AG04450 (cell line): ENCODE measurements around the gene EVL. TPM values are rescaled to one million over a fixed set of nuclear protein-coding genes. Genes with fewer than 3 reads are reported as not detected.

ENCODE experiments used
- CTCF ChIA-PET: fragments of 300-600, 350-600 bp; formaldehyde crosslinking; extraction: SDS; loops from one replicate; lab custom pipeline; 2022; ENCODE audit warnings: antibody characterized with exemption, inconsistent platforms; lab: Charles Lee
- POLR2A ChIA-PET: fragments of 350-600 bp; formaldehyde crosslinking; extraction: SDS; loops from one replicate; lab custom pipeline; 2021; ENCODE audit warnings: antibody characterized with exemption, inconsistent platforms; lab: Yijun Ruan, JAX
- DNase-seq: peaks from one replicate; pipeline ENCODE4 v3.0.0-alpha.2; 2011; ENCODE audit warnings: low read depth, low spot score
- H3K27ac ChIP-seq: one replicate; pipeline ENCODE4 v1.5.1; 2012; ENCODE audit warnings: low read depth, low read length, control low read depth
- H3K27me3 ChIP-seq: one replicate; pipeline ENCODE4 v1.6.0; 2012; ENCODE audit warnings: low read length; ENCODE audit not compliant: control insufficient read depth, insufficient read depth
- H3K4me3 ChIP-seq: 2 replicates; pipeline ENCODE4 v1.5.1; 2011; ENCODE audit warnings: mild to moderate bottlenecking, low read depth, low read length, control low read depth
- H3K9me3 ChIP-seq: 2 replicates; pipeline ENCODE4 v1.5.1; 2012; ENCODE audit warnings: low read length; ENCODE audit not compliant: control insufficient read depth, insufficient read depth
- CTCF ChIP-seq: IDR thresholded peaks from 2 replicates; pipeline ENCODE4 v1.5.1; 2011; ENCODE audit warnings: low read depth, low read length, control low read depth, inconsistent platforms
- polyA plus RNA-seq: library from polyadenylated mRNA; depleted of rRNA; stranded (reverse); fragments of >200 nt; gene quantifications from 2 replicates; pipeline ENCODE4 v1.2.3, GENCODE V29; 2011

Gene EVL
- polyA plus RNA-seq, 1 experiment = 36.5 TPM

- Histone ChIP-seq H3K27ac (no peak overlapping the region), H3K9me3 (no peaks in the 10 kb centered on the region; the same call in 1 of the 2 replicates), H3K27me3 (no peaks in the 10 kb centered on the region), H3K4me3 (no peak overlapping the region)
- DNase-seq = no peak
- CTCF ChIA-PET = no interaction called here
- no peak for TF ChIP-seq CTCF
- POLR2A ChIA-PET = no interaction called here
Observed at GRCh38 chr14:100042286-100042685, 22.9 kb upstream of the EVL start.

DNA sequence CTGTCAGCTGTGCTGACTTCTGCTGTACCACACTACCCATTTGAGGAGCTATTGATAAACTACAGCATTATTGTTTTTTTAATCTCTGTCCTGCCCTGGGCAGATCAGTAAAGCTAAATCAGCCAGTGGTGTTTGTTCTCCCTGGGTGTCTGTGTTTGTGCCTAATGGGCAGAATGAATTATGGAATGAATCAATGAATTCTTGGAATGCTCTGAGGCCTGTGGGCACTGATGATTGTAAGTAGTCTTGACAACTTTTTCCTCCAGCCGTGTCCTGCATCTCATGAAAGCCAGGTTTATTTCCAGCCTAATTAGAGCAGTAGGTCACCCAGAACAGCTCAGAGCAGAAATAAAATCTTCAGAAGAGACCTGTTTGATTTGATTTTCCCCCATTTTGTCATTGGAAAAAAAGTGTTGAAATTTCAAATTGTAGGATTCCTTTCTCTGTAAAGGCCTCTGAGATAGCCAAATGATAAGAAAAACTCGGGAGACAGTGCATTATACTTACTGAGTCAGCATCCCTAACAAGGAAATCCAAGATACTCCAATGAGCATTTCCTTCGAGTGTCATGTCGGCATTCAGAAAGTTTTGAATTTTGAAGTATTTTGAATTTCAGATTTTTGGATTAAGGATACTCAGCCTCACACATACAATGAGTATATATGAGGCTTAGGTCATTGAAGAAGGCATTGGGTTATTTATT, 19.4 kb upstream of the EVL start:
- POLR2A ChIA-PET = interaction anchor here (0.9 kb wide), 1 partner anchor 14 kb away, joined by 3 read pairs; no protein-coding TSS in a partner anchor

DNA sequence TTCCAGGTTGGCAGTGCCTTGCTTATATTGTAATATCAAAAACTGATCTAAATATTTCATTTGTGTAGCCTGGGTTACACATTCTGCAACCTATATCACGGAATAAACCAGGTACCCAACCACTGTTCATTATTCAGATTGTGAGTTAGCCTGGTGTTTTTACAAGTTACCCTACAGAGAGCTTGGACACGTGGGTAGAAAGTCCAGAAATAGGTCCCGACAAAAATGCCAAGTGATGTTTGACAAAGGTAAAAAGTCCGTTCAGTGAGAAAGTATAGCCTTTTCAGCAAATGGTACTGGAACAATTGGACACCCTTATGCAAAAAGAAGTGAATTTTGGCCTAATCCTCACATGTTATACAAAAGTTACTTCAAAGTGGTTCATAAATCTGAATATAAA, 17.6 kb upstream of the EVL start:
- DNase-seq = no peak
- POLR2A ChIA-PET = no interaction called here
- CTCF ChIA-PET = no interaction called here
- TF ChIP-seq CTCF = no peak
- Histone ChIP-seq H3K27me3 (no peaks in the 10 kb centered on the region), H3K27ac (no peak overlapping the region), H3K9me3 (no peaks in the 10 kb centered on the region; the same call in 1 of the 2 replicates), H3K4me3 (no peak overlapping the region)

More for the DNA sequence above, 19.4 kb upstream of the EVL start:
- no peaks in the 10 kb centered on the region; the same call in 1 of the 2 replicates for H3K9me3 ChIP-seq
- no peaks in the 10 kb centered on the region for H3K27me3 ChIP-seq
- no peak for TF ChIP-seq CTCF
- H3K27ac ChIP-seq = no peak overlapping the region
- DNase-seq = no peak
- no peak overlapping the region for H3K4me3 ChIP-seq
- CTCF ChIA-PET = no interaction called here

DNA sequence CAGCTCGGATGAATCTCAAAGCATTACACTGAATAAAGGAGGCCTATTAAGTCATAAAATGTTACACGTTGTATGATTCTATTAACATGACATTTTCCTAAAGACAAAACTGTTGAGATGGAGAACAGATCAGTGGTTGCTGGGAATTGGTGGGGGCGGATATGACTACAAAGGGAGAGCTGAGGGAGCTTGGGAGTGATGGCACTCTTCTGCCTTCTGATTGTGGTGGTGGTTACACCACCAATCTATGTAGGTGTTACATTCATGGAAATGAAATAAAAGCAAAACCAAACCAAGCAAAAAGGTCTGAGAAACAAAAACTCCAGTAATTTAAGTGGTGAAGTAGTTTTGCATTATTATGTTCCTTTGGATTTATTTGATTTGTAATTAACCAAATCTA, 16.4 kb upstream of the EVL start:
- no peak for DNase-seq
- CTCF ChIA-PET = interaction anchor here (0.6 kb wide), 1 partner anchor 56 kb away, joined by 3 read pairs; no protein-coding TSS in a partner anchor
- no peak overlapping the region for H3K27ac ChIP-seq
- H3K9me3 ChIP-seq = no peaks in the 10 kb centered on the region; the same call in 1 of the 2 replicates
- no peaks in the 10 kb centered on the region for H3K27me3 ChIP-seq
- TF ChIP-seq CTCF = no peak
- POLR2A ChIA-PET = interaction anchor here (0.7 kb wide), 1 partner anchor 15 kb away, joined by 3 read pairs; no protein-coding TSS in a partner anchor
- H3K4me3 ChIP-seq = no peak overlapping the region

GRCh38 chr14:100049220-100049619, 16.0 kb upstream of the EVL start:
- Histone ChIP-seq H3K27me3 (no peaks in the 10 kb centered on the region), H3K4me3 (no peak overlapping the region), H3K27ac (no peak overlapping the region), H3K9me3 (no peaks in the 10 kb centered on the region; the same call in 1 of the 2 replicates)
- no peak for TF ChIP-seq CTCF
- ChIA-PET POLR2A (interaction anchor here (0.7 kb wide), 1 partner anchor 15 kb away, joined by 3 read pairs; no protein-coding TSS in a partner anchor), CTCF (interaction anchor here (0.6 kb wide), 1 partner anchor 55 kb away, joined by 3 read pairs; no protein-coding TSS in a partner anchor)
- no peak for DNase-seq
